ENCODE results near the gene CTAGE1.

GRCh38 chr18:22456116-22456480 is 38.4 kb upstream of the CTAGE1 start:
- TF ChIP-seq MYC (IDR thresholded peaks at IDR 0.05; ENCODE audit: low read depth, low read length) (no peak), POLR2A (IDR thresholded peaks at IDR 0.05; ENCODE audit: extremely low read depth, insufficient read length) (no peak), CTCF (IDR thresholded peaks at IDR 0.05; ENCODE audit: low read depth, low read length) (no peak)

Measured in NB4 (cell line).